Right kidney (tissue), 9 donors: Measurements from ENCODE around the gene PMEPA1.

Experiments used
- DNase-seq: peaks from one replicate; pipeline ENCODE4 v3.0.0-alpha.2; 2016
- long read RNA-seq, 8 donors: transcript quantifications; one replicate each; lab custom pipeline, GENCODE V29; 2026

PMEPA1 gene
- long read RNA-seq, donor 1, full-length matches to known transcripts, result 15 of 15 reads
- long read RNA-seq, donor 1, partial matches to known transcripts, result 0 of 15 reads
- long read RNA-seq, donor 1, other reads (novel, unspliced or antisense), result 0 of 15 reads
- long read RNA-seq, donor 2, full-length matches to known transcripts, result 8 of 8 reads
- long read RNA-seq, donor 2, partial matches to known transcripts, result 0 of 8 reads
- long read RNA-seq, donor 2, other reads (novel, unspliced or antisense), result 0 of 8 reads
- long read RNA-seq, donor 3, full-length matches to known transcripts, result 3 of 3 reads
- long read RNA-seq, donor 3, partial matches to known transcripts, result 0 of 3 reads
- long read RNA-seq, donor 3, other reads (novel, unspliced or antisense), result 0 of 3 reads
- long read RNA-seq, donor 4, full-length matches to known transcripts, result 5 of 5 reads
- long read RNA-seq, donor 4, partial matches to known transcripts, result 0 of 5 reads
- long read RNA-seq, donor 4, other reads (novel, unspliced or antisense), result 0 of 5 reads
- long read RNA-seq, donor 5, full-length matches to known transcripts, result 7 of 7 reads
- long read RNA-seq, donor 5, partial matches to known transcripts, result 0 of 7 reads
- long read RNA-seq, donor 5, other reads (novel, unspliced or antisense), result 0 of 7 reads
- long read RNA-seq, donor 6, full-length matches to known transcripts, result 14 of 40 reads
- long read RNA-seq, donor 6, partial matches to known transcripts, result 26 of 40 reads
- long read RNA-seq, donor 6, other reads (novel, unspliced or antisense), result 0 of 40 reads
- long read RNA-seq, donor 7, full-length matches to known transcripts, result 16 of 16 reads
- long read RNA-seq, donor 7, partial matches to known transcripts, result 0 of 16 reads
- long read RNA-seq, donor 7, other reads (novel, unspliced or antisense), result 0 of 16 reads
- long read RNA-seq, donor 8, full-length matches to known transcripts, result 7 of 7 reads
- long read RNA-seq, donor 8, partial matches to known transcripts, result 0 of 7 reads
- long read RNA-seq, donor 8, other reads (novel, unspliced or antisense), result 0 of 7 reads

- peak; percentile 91 for DNase-seq
Observed at GRCh38 chr20:57709823-57710799, at the start of gene PMEPA1. Gene PMEPA1, minus strand, starts transcription at chr20:57710015. Its CDS starts 433 bp downstream, at chr20:57709582.

- no peak for DNase-seq
Observed at GRCh38 chr20:57757767-57758166, 48.0 kb upstream of the PMEPA1 start.

DNA sequence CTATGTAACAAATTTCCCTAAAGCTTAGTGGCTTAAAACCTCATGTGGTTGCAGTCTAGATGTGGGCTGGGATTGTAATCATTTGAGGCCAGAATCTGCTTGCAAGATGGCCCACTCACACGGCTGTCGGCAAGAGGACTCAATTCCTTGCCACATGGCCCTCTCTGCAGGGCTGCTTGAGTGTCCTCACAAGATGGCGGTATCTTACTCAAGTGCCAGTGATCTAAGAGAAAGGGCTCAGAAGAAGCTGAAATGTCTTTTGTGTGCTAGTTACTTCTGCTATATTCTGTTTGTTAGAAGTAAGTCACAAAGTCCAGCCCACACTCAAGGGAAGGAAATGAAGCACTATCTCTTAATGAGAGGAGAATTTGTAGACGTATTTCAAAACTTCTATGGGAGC lies 47.1 kb upstream of the PMEPA1 start:
- DNase-seq, result no peak

- DNase-seq, result no peak
Observed at GRCh38 chr20:57756213-57756612, 46.4 kb upstream of the PMEPA1 start.

DNA sequence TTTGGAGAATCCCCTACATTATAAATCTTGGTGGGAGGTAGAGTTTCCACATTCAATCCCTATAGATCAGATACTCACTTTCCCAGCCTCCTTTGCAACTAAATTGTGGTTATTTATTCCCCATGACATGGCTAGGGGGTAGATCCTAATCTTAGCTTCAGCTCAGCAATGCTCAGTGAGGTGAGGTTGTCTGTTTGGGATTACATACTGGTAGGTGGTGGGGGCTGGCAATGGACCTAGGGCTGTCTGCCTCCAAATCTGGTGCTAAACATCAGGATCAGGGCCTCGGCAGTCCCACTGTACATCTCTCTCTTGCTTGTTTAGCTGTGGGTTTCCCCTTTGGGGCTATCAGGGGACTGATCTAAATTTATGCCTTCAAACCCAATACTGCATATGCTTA lies 45.8 kb upstream of the PMEPA1 start:
- no peak for DNase-seq

- no peak for DNase-seq
Observed at GRCh38 chr20:57754190-57754589, 44.4 kb upstream of the PMEPA1 start.

- no peak for DNase-seq
Observed at GRCh38 chr20:57753332-57754164, 43.7 kb upstream of the PMEPA1 start.

GRCh38 chr20:57751411-57751810 lies 41.6 kb upstream of the PMEPA1 start:
- no peak for DNase-seq

- no peak for DNase-seq
Observed at GRCh38 chr20:57749869-57750268, 40.1 kb upstream of the PMEPA1 start.

- no peak for DNase-seq
Observed at GRCh38 chr20:57749131-57749690, 39.4 kb upstream of the PMEPA1 start.

DNA sequence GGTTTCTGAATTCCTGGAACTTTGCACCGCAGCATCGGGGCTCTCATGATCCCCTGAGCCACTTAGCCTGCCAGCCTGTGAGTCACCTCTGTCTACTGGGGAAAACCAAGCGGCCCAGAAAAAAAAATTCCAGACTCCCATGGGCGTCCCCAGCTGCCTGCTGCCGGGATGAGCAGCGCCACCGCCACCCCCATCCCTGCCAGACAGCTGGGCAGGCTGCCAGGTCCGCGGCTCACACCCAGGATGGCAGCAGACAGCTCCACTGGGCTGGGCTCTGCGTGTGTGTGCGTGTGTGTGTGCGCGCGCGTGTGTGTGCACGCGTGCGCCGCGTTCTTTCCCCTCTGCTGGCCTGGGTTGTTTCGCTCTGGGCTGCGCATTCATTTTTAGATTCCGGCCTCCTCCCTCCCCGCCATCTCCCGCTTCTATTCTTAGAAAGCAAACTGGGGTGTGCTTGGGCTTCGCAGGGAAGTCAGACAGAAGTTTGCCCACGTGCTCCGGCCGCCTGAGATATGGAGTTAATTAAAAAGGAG lies 38.9 kb upstream of the PMEPA1 start:
- peak; percentile 72 for DNase-seq

- no peak for DNase-seq
Observed at GRCh38 chr20:57747861-57748481, 38.2 kb upstream of the PMEPA1 start.

DNA sequence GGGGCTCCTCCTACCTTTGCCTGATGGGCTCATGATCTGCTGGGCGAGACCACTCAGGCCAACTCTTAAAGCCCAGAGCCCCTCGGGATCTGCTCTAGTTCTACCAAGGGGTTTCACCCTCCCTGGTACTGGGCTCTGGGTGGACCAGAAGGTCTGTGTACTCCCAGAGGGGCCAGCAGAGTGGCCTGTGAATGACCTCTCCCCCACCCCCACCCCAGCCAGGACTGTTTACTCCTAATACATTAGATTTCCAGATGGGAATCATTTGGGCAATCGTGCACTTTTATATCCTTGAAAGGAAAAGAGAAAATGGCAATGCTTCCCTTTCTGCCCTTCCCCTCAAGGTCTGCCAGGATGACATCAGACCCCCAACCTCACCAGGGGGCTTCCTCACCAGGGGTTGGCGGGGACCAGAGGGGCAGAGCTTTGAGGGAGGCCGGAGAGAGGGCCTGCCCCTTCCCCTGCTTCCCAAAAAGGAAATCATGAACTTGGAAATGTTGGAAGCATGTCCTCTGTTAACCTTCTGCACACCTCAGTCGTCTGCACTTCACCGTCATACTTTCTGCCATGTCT lies 37.1 kb upstream of the PMEPA1 start:
- DNase-seq, result no peak

DNA sequence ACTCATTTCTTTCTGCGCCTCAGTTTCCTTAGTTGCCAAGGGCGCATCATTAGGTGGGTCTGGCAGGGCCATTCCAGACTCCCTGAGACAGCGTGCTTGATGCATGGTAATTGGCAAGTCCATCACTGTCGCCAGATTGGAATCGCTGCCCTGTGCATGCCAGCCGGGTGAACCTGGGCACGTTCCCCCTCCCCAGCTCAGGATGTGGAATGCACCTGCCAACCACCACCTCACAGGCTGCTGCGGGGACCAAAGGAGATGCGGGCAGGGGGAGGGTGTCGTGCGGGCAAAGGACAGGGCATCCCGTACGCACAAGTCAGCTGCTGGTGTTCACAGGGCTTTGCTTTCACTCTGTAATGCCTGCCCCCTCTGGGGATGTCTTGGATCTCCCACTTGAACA lies 36.4 kb upstream of the PMEPA1 start:
- no peak for DNase-seq

GRCh38 chr20:57744206-57744605 lies 34.4 kb upstream of the PMEPA1 start:
- no peak for DNase-seq

DNA sequence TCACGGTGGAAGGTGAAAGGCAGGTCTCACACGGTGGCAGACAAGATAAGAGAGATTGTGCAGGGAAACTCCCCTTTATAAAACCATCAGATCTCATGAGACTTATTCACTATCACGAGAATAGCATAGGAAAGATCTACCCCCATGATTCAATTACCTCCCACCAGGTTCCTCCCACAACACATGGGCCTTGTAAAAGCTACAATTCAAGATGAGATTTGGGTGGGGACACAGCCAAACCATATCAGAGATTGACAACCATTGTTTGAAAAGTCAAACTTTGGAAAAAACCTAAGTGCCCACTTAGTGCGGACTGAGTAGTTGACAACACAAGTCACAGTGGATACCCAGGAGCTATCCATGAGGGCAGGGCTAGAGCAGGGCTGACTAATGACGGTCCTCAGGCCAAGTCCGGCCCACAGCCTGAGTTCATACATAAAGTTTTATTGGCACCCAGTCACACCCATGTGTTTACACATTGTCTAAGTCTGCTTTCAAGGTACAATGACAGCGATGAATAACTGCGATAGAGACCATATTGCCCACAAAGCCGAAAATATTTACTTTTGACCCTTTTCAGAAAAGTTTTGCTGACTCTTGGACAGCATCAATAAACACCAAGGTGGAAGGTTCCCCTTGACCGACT lies 33.8 kb upstream of the PMEPA1 start:
- DNase-seq, result no peak

- DNase-seq, result no peak
Observed at GRCh38 chr20:57742507-57743181, 32.8 kb upstream of the PMEPA1 start.

DNA sequence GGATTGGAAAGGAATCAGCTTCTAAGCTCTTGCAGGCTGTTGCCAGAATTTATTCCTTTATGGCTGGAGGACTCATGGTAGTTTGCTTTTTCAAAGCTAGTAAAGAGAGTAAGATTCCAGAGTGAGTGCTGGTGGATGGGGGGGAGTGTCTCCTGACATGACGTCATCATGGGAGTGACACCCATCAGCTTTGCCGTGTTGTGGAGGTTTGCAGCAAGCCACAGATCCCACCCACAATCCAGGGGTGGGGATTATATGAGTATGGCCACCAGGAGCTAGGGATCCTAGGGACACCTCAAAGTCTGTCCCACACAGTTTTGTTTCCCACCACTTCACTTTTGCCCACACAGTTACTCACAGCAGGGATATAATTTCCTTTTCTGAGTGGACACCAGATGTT lies 28.7 kb upstream of the PMEPA1 start:
- DNase-seq, result no peak
